Measurements from ENCODE around the gene EIF5A. TPM values are rescaled to one million over a fixed set of nuclear protein-coding genes. Genes with fewer than 3 reads are reported as not detected.

The EIF5A gene
- total and polyA plus RNA-seq, 12 donors: 197 to 716 (median 267) TPM

DNA sequence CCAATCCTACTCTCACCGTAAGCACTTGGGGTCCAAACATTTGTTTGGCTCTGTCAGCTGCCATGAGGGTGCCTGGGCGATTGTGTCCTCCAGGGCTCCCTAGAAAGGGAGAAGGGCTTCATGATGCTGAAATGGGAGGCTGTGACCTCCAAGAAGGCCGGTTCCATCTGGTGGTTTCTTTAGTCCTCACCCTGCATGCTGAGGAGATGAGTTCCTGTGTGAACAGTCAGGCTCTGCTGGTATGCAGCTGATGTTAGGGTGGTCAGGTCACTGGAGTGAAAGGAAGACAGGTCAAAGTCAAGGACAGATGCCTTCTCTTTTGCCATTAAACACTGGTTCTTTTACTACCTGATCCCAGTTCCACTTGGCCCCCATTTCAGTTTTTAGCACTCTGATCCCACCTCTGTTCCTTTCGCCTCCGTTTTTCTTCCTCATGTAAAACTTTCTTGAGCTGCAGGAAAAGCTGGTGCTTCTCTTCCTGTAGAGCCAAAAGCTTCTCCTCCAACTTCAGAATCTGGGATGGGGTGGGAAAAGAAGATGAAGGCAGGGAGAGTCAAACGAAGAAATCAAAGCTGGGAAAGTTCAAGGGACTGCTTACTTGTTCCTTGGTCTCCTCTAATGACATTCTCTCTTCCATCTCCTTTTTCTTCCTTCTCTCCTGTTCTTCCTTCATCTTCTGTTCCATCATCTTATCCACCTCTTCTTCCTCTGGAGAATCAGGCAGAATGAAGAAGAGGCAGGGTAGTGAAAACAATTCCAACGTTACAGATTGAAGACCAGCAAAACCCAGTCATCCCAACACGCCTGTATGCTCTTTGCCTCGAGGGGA lies 6.7 kb downstream of the EIF5A start:
- H3K27ac ChIP-seq: peak overlapping the region in 9 of 10 donors; percentile 85 to 99 (median 95)
- TF ChIP-seq, protein P1, sequence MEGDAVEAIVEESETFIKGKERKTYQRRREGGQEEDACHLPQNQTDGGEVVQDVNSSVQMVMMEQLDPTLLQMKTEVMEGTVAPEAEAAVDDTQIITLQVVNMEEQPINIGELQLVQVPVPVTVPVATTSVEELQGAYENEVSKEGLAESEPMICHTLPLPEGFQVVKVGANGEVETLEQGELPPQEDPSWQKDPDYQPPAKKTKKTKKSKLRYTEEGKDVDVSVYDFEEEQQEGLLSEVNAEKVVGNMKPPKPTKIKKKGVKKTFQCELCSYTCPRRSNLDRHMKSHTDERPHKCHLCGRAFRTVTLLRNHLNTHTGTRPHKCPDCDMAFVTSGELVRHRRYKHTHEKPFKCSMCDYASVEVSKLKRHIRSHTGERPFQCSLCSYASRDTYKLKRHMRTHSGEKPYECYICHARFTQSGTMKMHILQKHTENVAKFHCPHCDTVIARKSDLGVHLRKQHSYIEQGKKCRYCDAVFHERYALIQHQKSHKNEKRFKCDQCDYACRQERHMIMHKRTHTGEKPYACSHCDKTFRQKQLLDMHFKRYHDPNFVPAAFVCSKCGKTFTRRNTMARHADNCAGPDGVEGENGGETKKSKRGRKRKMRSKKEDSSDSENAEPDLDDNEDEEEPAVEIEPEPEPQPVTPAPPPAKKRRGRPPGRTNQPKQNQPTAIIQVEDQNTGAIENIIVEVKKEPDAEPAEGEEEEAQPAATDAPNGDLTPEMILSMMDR (IDR thresholded peaks at IDR 0.05): no peak
- ATAC-seq (no peak), DNase-seq (no peak)
- H3K4me1 ChIP-seq: peaks cover 12 to 65% (median 52%) of the 10 kb centered on the region in 9 donors
- H3K4me3 ChIP-seq: peak overlapping the region; percentile 82 to 100 (median 94)
- peaks cover 0 to 83% (median 54%) of the 10 kb centered on the region in 9 donors for H3K36me3 ChIP-seq
- H3K27me3 ChIP-seq: no peaks in the 10 kb centered on the region
- 48% methylated on average over 9 of the region's 9 CpGs for WGBS, 2 donors
- intact Hi-C loops (cut with DNase I): no loop called here
- no peaks in the 10 kb centered on the region for H3K9me3 ChIP-seq

DNA sequence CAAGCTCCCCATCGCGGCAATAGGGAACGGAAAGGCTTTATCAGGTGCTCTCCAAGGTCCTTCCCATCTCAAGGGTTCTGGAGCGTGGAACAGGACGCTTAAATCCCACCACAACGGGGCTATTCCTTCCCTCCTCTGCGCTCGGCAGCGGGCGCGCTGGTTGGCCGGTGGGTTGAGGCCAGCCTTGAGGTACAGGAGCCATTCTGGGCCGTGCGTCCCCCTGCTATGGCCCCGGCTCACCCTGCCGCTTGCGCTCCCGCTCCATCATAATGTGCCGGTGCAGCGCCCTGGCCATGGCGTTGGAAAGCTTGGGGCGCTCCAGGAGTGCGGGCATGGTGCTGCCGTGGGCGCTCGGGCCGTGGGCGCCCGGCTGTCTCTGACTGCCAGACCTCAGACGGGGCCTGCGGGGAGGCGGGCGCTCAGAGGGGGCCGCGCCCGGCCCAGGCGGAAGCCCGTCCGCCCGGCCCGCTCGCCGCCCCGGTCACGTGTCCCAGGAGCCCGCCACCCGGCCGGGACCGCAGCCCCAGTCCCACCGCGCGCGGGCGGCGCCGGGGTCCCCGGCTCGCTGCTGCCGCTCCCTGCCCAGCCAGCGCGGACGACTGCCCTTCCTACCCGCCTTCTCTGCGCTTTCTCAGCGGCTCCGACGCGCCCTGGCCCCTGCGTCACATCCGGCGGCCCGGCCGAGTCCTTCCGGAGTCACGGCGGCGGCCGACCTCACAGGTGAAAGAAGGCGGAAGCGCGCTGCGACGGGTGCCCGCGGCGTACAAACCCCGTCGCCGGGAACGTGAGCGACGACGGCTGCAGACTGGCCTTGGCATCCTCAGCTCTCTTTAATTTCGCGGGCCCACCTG lies 7.5 kb downstream of the EIF5A start, which contains the start of gene GPS2:
GPS2 (minus strand) TSS at position 642 of the 851 bp plus-strand sequence; CDS start at position 334, 308 bp downstream.
- WGBS, 2 donors: 0% methylated on average over 79 to 95 of the region's 95 CpGs
- intact Hi-C loops (cut with DNase I): no loop called here
- Histone ChIP-seq H3K27ac (peak within 1 kb of the TSS; percentile 85 to 99 (median 94)), H3K36me3 (peaks cover 0 to 84% (median 59%) of the 10 kb centered on the region in 9 donors), H3K9me3 (no peaks in the 10 kb centered on the region), H3K4me1 (peaks cover 12 to 57% (median 43%) of the 10 kb centered on the region in 9 donors), H3K4me3 (peak within 1 kb of the TSS; percentile 82 to 100 (median 94)), H3K27me3 (no peaks in the 10 kb centered on the region)
- ATAC-seq: peak; percentile 82 to 95 (median 92)
- TF ChIP-seq, protein P1 (IDR thresholded peaks at IDR 0.05): no peak
- peak; percentile 93 to 95 for DNase-seq

DNA sequence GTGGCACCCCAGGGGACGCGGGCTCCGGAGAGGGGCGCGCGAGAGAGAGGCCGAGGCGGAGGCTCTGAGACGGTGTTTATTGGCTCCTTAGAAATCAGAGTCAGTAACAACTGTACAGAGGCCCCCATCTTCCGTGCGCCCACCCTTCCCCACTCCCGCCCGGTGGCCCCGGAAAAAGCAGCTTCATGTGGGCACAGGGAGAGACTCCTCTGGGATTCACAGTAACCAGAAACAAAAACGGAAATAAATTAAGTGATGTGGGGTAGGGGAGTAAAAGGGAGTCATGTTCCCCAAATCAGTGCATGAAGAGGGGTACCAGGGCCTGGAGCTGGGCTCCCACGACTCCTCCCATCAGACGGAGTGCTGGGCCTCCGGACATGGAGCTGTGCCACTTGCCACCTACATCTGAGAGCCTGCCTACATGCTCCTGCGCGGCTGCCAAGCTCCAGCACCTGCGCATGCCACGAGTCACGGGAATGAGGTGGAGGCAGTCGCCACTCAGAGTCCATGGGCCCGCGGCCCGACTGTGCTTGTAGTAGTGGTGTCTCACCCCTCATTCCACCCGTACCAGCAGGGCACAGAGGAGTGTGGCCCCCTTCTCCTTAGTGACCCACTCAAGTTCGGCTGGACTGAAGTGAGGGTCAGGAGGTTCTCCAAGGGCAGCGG lies 8.3 kb downstream of the EIF5A start:
- no peak for DNase-seq
- H3K4me3 ChIP-seq: peak overlapping the region; percentile 82 to 100 (median 94)
- H3K9me3 ChIP-seq: no peaks in the 10 kb centered on the region
- no peaks in the 10 kb centered on the region for H3K27me3 ChIP-seq
- TF ChIP-seq, protein P1 (IDR thresholded peaks at IDR 0.05): no peak
- peaks cover 3 to 84% (median 64%) of the 10 kb centered on the region in 9 donors for H3K36me3 ChIP-seq
- H3K27ac ChIP-seq: peak overlapping the region; percentile 85 to 99 (median 94)
- ATAC-seq: peak in 6 of 8 donors; percentile 3 to 31 (median 10)
- intact Hi-C loops (cut with DNase I): no loop called here
- WGBS, 2 donors: 40 to 41% methylated on average over 30 of the region's 30 CpGs
- H3K4me1 ChIP-seq: peaks cover 12 to 49% (median 36%) of the 10 kb centered on the region in 9 donors

All from heart right ventricle (tissue), 16 donors.